HG03439 (cell line): ENCODE measurements around the gene MRPL38.

Experiments
- ATAC-seq: cut with Tn5 transposase; IDR thresholded peaks from one replicate; pipeline ENCODE4 v1.9.1; 2021; ENCODE audit warnings: mild to moderate bottlenecking, moderate library complexity; ENCODE audit not compliant: unreplicated experiment

Gene MRPL38

GRCh38 chr17:75920045-75920560 lies 15.4 kb upstream of the MRPL38 start:
- no peak for ATAC-seq

- no peak for ATAC-seq
Measured at GRCh38 chr17:75919611-75920010, 14.9 kb upstream of the MRPL38 start.

- ATAC-seq = no peak
Measured at GRCh38 chr17:75917917-75918445, 13.3 kb upstream of the MRPL38 start.

- no peak for ATAC-seq
Measured at GRCh38 chr17:75917141-75917916, 12.6 kb upstream of the MRPL38 start.

GRCh38 chr17:75915268-75915667 lies 10.6 kb upstream of the MRPL38 start:
- no peak for ATAC-seq

GRCh38 chr17:75914643-75915267 lies 10.1 kb upstream of the MRPL38 start:
- no peak for ATAC-seq

- no peak for ATAC-seq
Measured at GRCh38 chr17:75913537-75914210, 9.0 kb upstream of the MRPL38 start.

GRCh38 chr17:75910699-75911098 lies 6.0 kb upstream of the MRPL38 start:
- no peak for ATAC-seq

- ATAC-seq = no peak
Measured at GRCh38 chr17:75909812-75910274, 5.2 kb upstream of the MRPL38 start.

- no peak for ATAC-seq
Measured at GRCh38 chr17:75909051-75909811, 4.5 kb upstream of the MRPL38 start.

GRCh38 chr17:75908201-75908600 lies 3.5 kb upstream of the MRPL38 start:
- ATAC-seq = no peak

- no peak for ATAC-seq
Measured at GRCh38 chr17:75906143-75906884, 1.6 kb upstream of the MRPL38 start.

- no peak for ATAC-seq
Measured at GRCh38 chr17:75902406-75902805, 2.3 kb downstream of the MRPL38 start.

- ATAC-seq = no peak
Measured at GRCh38 chr17:75901727-75902126, 3.0 kb downstream of the MRPL38 start.

- ATAC-seq = no peak
Measured at GRCh38 chr17:75900691-75901533, 3.8 kb downstream of the MRPL38 start.

GRCh38 chr17:75899767-75900468 lies 4.8 kb downstream of the MRPL38 start:
- no peak for ATAC-seq

- ATAC-seq = no peak
Measured at GRCh38 chr17:75899353-75899752, 5.3 kb downstream of the MRPL38 start.

GRCh38 chr17:75898791-75899190 lies 5.9 kb downstream of the MRPL38 start:
- no peak for ATAC-seq
